Upper lobe of left lung (tissue), 4 donors: ENCODE results near the gene PPP1R12B.
"Not testable (repeated sequence)": the region's sequence is repeated elsewhere in the genome, so short reads cannot be mapped to it uniquely, and the experiment has no call there.

Experiments used
- CTCF ChIP-seq, 6 experiments: fragments of 450-650 bp in 4 of 6; fragments of 200-600 bp in 2 of 6; sonication (generic) in 2 of 6; IDR thresholded peaks; one replicate each; pipeline ENCODE4 v1.5.1; 2016 to 2019; ENCODE audit warnings: antibody characterized with exemption in 6 of 6
- POLR2AphosphoS5 ChIP-seq, 2 donors: sonication (generic); formaldehyde crosslinking; IDR thresholded peaks; one replicate each; pipeline ENCODE4 v1.5.1; 2017; ENCODE audit warnings: antibody characterized with exemption in 2 of 2

DNA sequence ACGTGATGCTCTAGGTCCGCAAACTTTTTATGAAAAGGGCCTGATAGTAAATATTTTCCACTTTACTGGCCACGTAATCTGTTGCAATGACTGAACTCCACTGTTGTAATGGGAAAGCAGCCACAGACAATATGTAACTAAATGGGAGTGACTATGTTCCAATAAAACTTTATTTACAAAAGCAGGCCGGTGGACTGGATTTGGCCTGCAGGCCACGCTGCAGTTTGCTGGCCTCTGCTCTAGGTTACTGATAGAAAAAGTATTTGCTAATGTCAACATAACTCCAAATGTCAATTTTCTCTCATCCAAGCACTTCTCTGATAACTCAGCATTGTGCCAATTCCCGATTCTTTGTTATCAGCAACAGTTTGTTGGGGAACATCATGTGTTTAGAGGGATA, 160.4 kb downstream of the PPP1R12B start:
- TF ChIP-seq CTCF, POLR2AphosphoS5 (IDR thresholded peaks at IDR 0.05): not testable (repeated sequence)
